HG02943 (cell line): ENCODE data around the gene KIF17.

ENCODE experiments used
- ATAC-seq: cut with Tn5 transposase; IDR thresholded peaks from one replicate; pipeline ENCODE4 v1.9.1; 2021; ENCODE audit warnings: mild to moderate bottlenecking, low read depth, moderate library complexity; ENCODE audit not compliant: unreplicated experiment

The KIF17 gene

DNA sequence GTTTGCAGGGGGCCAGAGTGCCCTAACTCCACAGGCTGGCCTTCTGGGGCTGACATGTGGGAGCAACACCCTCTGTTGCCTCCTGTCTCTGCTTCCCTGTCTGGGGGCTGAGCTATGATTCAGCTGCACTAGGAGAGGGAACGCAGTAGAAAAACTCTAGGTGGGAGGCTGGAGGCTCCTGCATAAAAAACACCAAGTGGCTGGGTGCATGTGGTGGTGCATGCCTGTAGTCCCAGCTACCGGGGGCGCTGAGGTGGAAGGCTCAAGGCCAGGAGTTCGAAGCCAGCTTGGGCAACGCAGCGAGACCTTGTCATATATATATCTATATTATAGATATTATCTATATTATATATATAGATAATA is 5.6 kb downstream of the KIF17 start:
- ATAC-seq, result no peak

DNA sequence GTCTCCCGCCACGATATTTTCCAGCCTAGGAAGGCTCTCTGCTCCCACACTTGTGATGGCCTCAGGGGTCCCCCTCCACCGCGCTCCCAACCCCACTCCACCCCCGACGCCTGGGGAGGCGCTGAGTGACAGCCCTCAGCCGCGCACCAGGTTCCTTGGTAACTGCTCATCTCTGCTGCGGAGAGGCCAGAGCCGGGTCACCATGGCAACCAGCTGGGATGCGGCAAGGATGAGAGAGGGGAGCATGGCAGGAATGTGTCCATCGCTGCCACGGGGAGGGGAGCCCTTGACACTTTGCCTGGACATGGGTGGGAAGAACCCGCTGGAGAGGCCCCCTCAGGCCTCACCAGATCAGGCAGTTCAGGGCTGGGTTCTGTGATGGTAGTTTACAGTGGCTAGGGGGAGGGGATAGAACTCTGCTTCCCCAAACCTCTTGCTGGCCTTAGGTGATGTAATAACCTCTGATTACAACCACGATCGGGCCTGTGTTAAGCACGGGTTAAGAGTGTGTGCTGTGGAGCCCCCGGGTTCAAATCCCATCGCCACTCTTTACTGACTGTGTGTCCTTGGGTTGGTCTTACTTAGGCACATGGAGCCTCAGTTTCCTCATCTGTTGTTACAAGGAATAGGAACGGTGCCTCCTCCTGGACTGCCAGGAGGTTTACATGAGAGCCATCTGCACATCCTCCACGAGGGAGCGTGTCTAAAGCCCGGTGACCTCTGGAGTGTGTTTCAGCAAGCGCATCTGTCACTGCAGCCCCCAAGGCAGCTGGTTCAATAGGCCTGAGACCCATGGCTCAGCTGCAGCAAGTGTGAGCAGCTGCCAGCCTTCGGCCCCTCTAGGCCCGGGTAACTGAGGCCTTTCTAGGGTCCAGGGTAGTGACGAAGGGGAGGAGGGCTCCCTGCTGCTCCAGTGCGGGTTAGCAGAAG is 6.3 kb downstream of the KIF17 start:
- ATAC-seq, result no peak

DNA sequence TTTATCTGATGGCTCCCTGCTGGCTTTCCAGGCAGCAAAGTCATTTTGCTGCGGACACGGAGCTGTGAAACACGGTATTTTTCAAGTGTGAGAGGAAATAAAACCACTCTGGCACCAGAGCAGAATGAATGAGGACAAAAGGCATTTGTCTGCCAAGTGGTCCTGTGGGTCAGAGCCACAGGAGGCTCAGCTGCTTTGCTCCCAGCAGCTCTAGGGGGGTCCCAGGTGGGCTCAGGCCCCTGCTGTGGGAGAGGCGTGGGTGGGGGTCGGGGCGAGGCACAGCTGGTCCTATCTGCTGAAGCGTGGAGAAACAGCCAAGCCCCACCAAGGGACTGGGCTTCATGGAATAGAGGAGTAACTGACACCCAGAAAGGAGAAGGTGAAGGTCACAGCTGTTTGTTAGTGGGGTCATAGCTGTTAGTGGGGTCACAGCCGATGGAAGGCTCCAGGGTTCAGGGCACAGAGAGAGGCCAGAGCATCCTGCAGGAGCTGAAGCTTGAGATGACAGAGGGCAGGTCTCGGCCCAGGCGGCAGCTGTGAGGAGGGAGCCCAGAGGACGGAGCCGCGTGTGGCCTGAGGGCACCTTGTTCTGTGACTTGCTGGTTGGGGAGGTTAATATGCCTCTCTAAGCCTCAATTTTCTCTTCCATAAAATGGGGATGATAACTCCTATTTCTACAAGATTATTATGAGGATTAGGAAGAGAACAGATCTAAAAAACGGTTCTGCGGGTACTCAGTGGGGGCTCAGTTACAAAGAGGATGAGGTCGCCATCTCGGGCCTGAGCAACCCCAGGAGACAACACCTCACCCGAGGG is 7.1 kb downstream of the KIF17 start:
- no peak for ATAC-seq

DNA sequence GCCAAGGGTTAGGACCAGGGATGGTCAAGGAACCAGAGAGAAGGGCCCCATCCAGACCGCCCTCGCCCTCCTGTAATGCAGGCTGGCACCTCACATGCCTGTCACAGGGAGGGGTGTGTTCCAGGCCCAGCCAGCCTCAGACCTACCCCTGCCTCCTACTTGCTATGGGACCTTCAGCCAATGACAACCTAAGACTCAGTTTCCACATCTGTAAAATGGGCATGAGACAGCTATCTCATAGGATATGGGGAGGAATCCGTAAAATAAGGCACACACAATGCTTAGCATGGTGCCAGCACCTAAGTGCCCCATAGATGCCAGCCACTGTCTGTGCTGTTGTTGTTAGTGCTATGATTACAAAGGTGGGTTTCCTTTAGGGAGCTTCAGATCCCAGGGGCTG is 7.9 kb downstream of the KIF17 start:
- ATAC-seq, result no peak

DNA sequence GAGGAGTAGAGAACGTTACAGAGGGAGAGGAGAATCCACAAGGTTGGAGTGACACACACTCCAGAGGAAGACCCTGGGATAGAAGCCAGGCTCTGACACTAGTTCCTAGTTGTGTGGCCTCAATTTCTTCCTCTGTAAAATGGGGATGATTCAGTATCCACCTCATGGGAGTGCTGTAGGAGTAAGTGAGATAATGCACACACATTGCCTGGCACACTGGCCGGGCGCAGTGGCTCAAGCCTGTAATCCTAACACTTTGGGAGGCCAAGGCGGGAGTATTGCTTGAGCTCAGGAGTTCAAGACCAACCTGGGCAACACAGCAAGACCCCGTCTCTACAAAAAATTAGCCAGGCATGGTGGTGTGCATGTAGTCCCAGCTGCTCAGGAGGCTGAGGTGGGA is 8.9 kb downstream of the KIF17 start:
- no peak for ATAC-seq

DNA sequence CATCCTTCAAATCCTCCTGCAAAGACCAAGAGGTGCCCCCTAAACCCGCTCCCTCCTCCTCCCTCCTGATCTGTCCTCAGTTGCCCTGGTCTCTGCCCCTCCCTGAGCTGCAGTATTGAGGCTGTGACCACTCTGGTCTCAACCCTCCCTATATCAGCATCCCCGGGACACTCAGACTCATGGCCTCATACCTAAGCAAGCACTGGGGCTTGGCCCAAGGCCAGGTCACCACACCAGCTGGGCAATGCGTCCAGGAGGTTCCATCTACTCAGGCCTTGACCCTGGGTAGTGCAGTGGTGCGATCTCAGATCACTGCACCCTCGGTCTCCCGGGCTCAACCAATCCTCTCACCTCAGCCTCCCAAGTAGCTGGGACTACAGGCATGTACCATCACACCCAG is 9.8 kb downstream of the KIF17 start:
- no peak for ATAC-seq

DNA sequence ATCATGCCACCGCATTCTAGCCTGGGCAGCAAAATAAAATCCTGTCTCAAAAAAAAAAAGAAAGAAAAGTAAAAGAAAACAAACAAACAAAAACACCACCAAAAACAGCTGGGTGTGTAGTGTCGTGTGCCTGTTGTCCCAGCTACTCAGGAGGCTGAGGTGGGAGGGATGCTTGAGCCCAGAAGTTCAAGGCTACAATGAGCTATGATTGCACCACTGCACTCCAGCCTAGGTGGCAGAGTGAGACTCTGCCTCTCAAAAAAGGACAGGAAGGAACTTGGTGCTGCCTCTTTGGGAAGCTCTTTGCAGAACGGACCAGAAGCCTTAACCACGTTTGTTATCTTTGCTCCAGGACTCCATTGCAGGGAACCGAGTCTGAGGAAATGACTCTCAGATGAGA is 11.0 kb downstream of the KIF17 start:
- no peak for ATAC-seq

DNA sequence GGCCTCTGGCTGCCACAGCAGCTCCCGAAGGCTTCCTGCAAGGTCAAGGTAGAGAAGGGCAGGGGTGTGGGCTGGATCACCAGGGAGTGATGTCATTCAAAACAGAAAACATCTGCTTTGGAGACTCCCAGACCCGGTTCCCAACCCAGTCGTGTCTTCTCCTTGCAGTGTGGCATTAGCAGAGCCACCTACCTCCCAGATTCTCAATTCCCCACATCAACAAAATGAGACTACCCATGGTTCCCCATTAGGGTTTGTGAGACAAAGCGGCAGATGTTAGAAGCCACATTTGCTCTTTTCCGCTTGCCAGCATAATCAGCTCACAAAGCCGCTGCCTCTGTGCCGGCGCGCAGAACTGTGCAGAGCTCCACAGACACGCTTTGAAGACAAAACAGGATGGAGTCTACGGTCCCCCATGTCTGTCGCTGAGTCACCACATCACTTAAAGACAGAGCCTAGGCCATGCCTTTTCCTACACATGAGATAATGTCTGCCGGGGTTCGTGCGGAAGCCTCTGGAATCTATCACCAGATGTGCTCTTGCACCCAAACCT is 12.5 kb downstream of the KIF17 start:
- no peak for ATAC-seq

DNA sequence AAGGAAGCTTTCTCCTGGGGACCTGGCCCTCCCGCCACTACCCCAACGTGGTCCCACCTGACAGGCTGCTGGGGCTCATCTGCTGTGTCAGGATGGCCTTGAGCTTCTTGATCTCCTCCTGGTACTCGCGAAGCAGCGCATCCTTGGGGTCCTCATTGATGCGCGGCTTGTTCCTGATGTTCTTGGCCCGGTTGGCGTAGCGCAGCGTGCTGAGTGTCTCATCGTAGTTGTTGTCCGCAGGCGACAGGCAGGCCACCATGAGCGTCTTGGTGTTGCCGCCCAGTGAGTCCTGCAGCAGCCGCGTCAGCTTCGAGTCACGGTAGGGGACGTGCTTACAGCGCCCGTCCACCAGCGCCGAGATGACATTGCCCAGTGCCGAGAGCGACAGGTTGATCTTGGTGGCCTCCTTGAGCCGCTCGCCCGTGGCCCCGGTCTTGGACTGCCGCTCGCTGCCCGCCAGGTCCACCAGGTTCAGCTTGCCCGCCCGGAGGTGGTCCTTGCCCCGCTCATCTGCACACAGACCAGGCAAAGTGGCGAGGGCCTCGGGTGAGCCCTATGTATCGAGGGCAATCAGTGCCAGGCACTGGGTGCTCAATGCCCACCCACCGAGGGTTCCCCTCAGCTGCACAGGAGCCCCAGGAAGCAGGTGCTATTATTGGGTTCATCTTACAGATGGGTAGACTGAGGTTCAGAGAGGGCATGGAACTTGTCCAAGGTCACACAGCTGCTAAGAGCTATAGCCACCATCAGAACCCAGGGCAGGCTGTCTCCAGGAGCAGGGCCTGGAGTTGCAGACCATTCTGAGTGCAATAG is 13.2 kb downstream of the KIF17 start:
- ATAC-seq, result no peak

DNA sequence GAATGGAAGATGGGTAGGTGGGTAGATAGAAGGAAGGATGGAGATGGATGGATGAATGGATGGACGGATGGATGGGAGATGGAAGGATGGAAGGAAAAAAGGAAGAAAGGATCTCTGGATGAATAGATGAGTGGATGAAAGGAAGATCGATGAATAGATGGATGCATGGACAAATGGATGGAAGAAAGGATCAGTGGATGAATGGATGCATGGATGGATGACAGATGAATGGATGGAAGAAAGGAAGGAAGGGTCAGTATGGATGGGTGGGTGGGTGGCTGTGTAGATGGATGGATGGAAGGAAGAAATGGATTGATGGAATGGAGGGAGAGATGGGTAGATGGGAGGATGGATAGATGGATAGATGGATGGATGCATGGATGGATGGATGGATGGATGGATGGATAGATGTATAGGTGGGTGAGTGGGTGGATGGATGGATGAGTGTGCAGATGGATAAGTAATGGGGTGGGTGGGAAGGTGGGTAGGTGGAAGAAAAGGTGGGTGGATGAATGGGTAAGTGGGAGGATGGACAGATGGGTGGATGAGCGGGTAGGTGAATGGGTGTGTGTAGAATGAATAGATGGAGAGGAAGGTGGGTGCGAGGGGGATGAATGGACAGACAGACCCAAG is 14.6 kb downstream of the KIF17 start:
- ATAC-seq, result no peak

DNA sequence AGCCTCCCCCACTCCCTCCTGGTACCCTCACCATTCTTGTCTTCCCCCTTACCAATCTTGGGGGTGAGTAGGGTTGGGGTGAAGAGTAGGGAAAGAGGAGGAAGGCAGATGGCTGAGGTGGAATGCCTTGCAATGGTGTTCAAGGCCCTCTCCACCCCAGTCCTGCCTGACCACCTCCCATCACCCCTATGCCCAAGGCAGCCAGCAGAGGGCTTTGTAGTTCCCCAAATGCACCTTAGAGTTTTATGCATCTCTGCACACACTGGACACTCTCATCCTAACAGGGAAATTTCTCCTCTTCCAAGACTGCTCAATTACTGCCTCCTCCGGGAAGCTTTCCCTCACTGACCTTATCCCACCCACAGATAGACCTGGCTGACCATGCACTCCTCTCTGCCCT is 15.4 kb downstream of the KIF17 start:
- ATAC-seq, result no peak

DNA sequence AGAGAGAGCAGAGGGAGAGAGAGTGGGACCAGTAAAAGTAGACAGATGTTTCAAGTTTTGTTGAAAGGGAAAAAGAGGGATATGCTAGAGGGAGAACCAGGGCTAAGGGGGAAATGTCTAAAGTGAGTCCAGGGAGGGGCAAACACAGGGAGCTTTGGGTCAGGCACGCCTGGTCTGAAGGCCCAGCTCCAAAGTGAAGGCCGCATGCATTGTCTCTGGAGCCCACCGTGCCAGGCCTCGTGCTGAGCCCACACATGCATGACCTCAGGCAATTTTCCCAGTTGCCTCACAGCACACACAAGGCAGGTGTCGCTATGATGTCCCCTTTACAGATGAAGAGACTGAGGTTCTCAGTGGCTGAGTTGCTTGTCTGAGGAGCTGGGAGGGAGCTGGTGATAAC is 16.0 kb downstream of the KIF17 start:
- ATAC-seq, result no peak

DNA sequence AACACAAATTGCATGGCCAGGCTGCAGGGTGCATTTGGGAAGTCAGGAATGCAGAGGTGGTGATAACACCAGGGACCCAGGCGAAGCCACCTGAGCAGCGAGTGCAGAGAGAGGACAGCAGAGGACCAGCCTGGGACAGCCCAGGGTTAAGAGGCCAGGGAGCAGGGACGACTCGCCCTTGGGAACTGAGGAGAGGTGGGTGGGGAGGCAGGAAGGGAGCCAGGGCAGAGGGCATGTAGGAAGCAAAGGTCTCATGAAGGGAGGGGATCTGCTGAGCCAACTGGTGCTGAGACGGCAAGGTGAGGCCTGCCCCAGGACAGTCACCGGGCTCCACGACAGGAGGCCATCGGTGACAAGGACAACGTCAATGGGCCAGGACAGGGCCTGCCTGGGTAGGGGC is 16.4 kb downstream of the KIF17 start:
- no peak for ATAC-seq

DNA sequence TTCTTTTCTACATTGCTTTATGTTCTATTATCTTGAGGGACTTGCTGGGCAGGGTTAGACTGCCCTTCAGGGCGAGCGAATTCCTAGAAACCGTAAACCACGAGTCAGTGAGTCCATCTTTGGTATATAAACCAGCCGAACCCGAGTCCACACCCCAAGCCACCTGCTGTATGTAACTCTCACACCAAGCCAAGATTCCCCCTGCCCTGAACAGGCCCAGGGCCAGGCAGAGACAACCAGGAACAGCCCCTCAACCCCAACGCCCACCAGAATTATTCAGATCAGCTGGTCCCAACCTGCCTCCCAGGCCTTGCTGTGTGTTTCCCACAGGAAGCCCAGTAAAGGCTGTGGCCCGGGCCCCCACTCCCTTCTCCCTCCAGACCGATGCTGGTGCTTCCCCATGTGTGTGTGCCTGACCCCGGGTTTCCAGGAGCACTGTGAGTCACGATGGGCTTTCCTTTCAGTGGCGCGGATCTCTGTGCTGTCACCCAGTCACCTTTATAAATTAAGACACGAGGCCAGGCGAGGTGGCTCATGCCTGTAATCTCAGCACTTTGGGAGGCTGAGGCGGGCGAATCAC is 17.1 kb downstream of the KIF17 start:
- ATAC-seq, result no peak

DNA sequence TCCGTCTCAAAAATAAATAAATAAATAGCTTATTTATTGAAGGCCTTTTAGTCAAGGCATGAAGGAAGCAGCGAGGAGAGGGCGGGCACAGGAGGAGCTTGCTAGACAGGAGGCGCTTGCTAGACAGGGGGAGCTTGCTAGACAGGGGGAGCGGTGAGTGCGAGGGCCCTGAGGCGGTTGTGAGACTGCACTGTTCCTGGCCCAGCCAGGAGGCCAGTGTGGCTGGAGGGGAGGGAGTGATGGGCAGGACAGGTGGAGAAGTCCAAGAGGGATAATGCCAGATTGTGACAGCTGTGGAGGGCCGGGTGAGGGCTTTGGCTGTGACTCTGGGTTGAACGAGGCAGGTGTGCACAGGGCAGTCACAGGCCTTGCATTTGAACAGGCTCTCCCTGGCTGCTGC is 18.2 kb downstream of the KIF17 start:
- no peak for ATAC-seq

DNA sequence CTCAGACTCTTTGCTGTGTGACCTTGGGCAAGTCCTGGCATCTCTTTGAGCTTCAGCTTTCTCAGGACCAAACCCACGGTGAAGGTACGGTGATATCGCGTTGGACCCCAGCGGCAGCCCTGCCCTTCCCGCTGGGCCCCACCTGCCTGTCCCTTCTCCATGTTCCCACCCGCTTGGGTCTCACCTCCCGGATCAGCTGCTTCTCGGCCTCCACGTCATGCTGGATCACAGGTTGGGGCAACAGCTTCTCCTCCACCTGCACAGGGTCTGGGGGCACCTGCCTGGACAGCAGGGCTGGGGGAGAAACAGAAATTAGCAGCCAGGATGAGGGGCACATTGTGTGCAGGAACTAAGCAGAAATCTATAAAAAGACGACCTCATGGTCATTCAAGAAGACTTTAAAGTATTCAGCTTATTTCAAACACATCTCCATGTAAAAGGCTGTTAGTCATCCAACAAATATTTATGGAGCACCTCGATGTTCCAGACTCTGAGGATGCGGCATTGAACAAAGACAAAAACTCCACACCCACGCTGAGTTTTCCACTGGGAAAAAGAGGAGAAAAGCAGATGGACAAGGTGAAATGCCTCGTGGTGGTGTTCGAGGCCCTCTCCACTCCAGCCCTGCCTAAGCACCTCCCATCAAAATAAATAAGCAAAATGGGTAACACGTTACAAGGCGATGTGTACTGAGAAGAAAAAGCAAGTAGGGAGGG is 19.5 kb downstream of the KIF17 start:
- ATAC-seq, result no peak

DNA sequence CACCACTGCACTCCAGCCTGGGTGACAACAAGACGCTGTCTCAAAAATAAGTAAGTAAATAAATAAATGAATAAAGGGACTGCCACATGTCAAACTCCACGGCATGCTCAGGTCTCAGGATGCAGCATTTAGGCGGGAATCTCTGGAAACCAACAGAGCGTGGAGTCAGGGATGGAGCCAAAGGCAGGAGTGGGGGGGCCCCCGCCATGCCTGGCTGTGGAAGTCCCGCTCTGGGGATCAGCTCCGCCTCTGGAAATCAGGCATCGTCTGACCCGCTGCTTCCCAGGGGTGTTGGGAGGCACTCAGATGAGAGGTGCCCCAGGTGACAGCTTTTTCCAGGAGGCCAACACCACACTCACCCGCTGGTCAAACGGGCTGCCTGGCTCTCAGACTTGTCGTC is 20.2 kb downstream of the KIF17 start:
- no peak for ATAC-seq

DNA sequence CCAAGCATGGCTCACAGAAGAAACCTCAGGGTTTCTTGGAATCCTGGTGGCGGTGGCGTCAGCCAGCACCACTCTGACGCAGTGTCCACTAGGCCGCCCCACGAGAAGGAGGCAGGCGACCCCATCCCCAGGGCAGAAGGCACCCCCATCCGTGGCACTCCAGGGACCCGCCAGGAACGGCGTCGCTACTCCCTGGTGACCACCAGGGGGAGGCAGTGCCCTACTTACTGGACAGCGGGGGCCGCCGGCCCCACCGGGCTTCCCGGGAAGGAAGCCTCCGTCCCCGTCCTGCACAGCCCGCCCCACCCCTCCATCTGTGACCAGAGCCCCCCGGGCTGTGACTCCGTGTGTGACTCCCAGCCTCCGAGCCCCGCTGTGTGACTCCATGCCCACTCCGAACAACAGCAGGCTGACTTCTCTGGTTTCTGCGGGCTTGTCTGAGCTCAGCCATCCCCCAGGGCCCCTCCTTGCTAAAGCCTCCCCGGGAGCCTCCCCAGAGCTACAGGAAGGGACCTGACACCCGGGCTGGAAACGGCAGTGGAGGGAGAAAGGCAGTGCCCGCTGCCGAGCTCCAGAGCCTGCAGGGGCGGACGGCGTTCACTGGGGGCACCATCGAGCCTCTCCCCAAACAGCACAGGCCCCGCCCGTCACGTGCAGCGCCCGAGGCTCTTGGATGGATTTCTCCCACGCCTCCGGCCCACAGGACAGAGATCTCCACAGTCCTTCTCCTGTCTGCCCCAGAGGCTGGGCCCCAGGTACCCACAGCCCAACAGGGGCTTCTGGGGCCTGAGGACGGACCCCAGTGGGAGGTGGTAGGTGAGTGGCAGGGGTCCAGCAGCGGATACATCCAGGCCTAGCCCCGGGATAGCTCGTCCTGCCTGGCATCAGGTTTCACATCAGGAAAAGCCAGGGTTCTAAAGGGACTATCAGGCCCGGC is 21.1 kb downstream of the KIF17 start:
- ATAC-seq, result no peak
